HFF-Myc (cell line): ENCODE results near the gene RSPH6A.

ENCODE experiments used
- DNase-seq: peaks from one replicate; pipeline ENCODE4 v3.0.0-alpha.2; 2011; ENCODE audit warnings: low read depth; ENCODE audit errors: extremely low read depth
- H3K4me3 ChIP-seq: replicated peaks from 2 replicates; pipeline ENCODE4 v1.5.1; 2011; ENCODE audit warnings: low read depth, mild to moderate bottlenecking, control low read depth, low read length
- CTCF ChIP-seq: IDR thresholded peaks from 2 replicates; pipeline ENCODE4 v1.5.1; 2012; ENCODE audit warnings: mild to moderate bottlenecking, low read depth, low read length, control low read depth; ENCODE audit errors: missing control alignments

The RSPH6A gene

GRCh38 chr19:45842198-45842597 is 27.1 kb upstream of the RSPH6A start:
- H3K4me3 ChIP-seq, result no peak overlapping the region
- TF ChIP-seq CTCF, result no peak
- no peak for DNase-seq

GRCh38 chr19:45834970-45835369 is 19.9 kb upstream of the RSPH6A start:
- no peak for TF ChIP-seq CTCF
- DNase-seq, result no peak
- H3K4me3 ChIP-seq, result no peak overlapping the region

DNA sequence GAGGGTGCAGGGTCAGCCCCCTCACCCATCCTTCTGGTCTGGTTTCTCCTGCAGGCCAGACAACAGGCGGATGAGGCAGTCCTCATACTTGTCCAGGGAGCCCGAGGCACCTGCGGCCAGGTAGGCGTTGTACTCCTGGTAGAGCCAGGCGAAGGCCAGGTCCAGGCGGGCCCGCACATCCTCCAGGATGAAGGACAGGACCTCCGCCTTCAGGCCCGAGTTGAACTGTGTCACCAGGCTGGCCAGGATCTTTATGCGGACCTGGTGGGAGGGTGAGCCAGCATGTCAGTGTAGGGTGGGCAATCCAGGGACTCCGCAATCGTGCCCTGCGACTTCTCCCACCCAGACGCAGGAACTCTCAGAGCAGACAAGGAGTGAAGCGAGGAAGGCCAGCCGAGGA is 13.8 kb upstream of the RSPH6A start:
- DNase-seq, result no peak
- H3K4me3 ChIP-seq, result no peak overlapping the region
- TF ChIP-seq CTCF, result no peak

- TF ChIP-seq CTCF, result no peak
- no peak overlapping the region for H3K4me3 ChIP-seq
- DNase-seq, result no peak
Measured at GRCh38 chr19:45828523-45828922, 13.4 kb upstream of the RSPH6A start.

- no peak for DNase-seq
- TF ChIP-seq CTCF, result no peak
- H3K4me3 ChIP-seq, result no peak overlapping the region
Measured at GRCh38 chr19:45827459-45828093, 12.5 kb upstream of the RSPH6A start.

DNA sequence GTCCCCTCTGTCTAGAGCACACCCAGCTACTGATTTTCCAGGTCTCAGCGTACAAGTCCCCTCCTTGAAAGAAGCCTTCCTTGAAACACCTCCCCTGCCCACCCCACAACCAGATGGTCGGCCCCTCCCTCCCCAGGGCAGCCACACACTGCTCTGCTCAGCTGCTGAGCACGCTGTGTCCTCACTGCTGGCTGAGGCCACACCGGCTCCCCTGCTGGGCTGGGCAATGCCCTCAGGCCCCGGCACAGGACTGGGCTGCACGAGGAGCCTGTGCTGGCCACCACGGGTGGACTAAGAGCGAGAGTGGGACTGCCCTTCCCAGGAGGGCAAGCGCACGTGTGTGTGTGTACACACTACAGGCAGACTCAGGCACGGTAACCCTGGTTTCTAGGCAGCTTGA is 11.8 kb upstream of the RSPH6A start:
- TF ChIP-seq CTCF, result no peak
- H3K4me3 ChIP-seq, result no peak overlapping the region
- no peak for DNase-seq
